ENCODE results near the gene AMDHD2.
"Not testable (repeated sequence)": the region's sequence is repeated elsewhere in the genome, so short reads cannot be mapped to it uniquely, and the experiment has no call there.

- not testable (repeated sequence) for TF ChIP-seq CTCF, POLR2A (IDR thresholded peaks at IDR 0.05)
Observed at GRCh38 chr16:2479996-2480395, 40.2 kb upstream of the AMDHD2 start.

All from sigmoid colon (tissue), 3 donors.